Uterus (tissue), 2 donors: Measurements from ENCODE around the gene HMMR.

Experiments
- CTCF ChIP-seq, 4 experiments: fragments of 200-600 bp in 2 of 4; fragments of 450-650 bp in 2 of 4; sonication (generic) in 2 of 4; IDR thresholded peaks; one replicate each; pipeline ENCODE4 v1.5.1; 2016 to 2019; ENCODE audit warnings: antibody characterized with exemption in 4 of 4, mild to moderate bottlenecking in 2 of 4, moderate library complexity in 1 of 4
- POLR2A ChIP-seq, 2 donors: fragments of 450-650 bp; IDR thresholded peaks; one replicate each; pipeline ENCODE4 v1.6.1; 2016; ENCODE audit warnings: antibody characterized with exemption in 2 of 2, mild to moderate bottlenecking in 1 of 2, moderate library complexity in 1 of 2

- TF ChIP-seq CTCF (IDR thresholded peaks at IDR 0.05) = no peak
- no peak for TF ChIP-seq POLR2A (IDR thresholded peaks at IDR 0.05)
Measured at GRCh38 chr5:163456029-163456589, 4.3 kb upstream of the HMMR start.
